Right lobe of liver (tissue), 6 donors: ENCODE measurements around the gene SCYGR2. TPM values are rescaled to one million over a fixed set of nuclear protein-coding genes. Genes with fewer than 3 reads are reported as not detected.

ENCODE experiments used
- ATAC-seq, 4 donors: fragments of 200-7000 bp; cut with Tn5 transposase; one replicate each; pipeline ENCODE4 v1.9.1; 2020; ENCODE audit warnings: mild to moderate bottlenecking in 4 of 4, moderate library complexity in 4 of 4
- DNase-seq, 3 donors: peaks; one replicate each; pipeline ENCODE4 v3.0.0-alpha.2; 2020
- H3K27ac ChIP-seq, 3 donors: fragments of 200-600 bp; one replicate each; pipeline ENCODE4 v1.8.0; 2022
- H3K27me3 ChIP-seq, 2 donors: fragments of 200-600 bp; one replicate each; pipeline ENCODE4 v1.8.0; 2022
- H3K36me3 ChIP-seq, 4 donors: fragments of 200-600 bp; sonication (generic) in 1 of 4; one replicate each; pipeline versions ENCODE4 v1.5.1 to v1.8.0; 2017 to 2022; ENCODE audit warnings: control low read depth in 1 of 4
- H3K4me1 ChIP-seq, 4 donors: fragments of 200-600 bp; sonication (generic) in 1 of 4; one replicate each; pipeline versions ENCODE4 v1.5.1 to v1.8.0; 2017 to 2022; ENCODE audit warnings: control low read depth in 1 of 4
- H3K4me3 ChIP-seq, 3 donors: fragments of 200-600 bp; one replicate each; pipeline ENCODE4 v1.8.0; 2022
- H3K9me3 ChIP-seq, 4 donors: fragments of 200-600 bp; sonication (generic) in 1 of 4; one replicate each; pipeline versions ENCODE4 v1.5.1 to v1.8.0; 2017 to 2022; ENCODE audit warnings: control low read depth in 1 of 4
- POLR2A ChIP-seq: fragments of 450-650 bp; IDR thresholded peaks from one replicate; pipeline ENCODE4 v1.6.1; 2017; ENCODE audit warnings: antibody characterized with exemption, mild to moderate bottlenecking
- WGBS: methylation state at CpG from one replicate; pipeline ENCODE4 v1.1.6; 2018; ENCODE audit warnings: low coverage, low lambda C conversion rate; ENCODE audit not compliant: insufficient coverage; ENCODE audit errors: missing lambda C conversion rate; 5-methylcytosine and 5-hydroxymethylcytosine counted together
- intact Hi-C, 2 donors: fragments of 100-400 bp; cut with DNase I; formaldehyde crosslinking; loops; one replicate each; pipeline versions ENCODE4 v1.11.2 to v1.14.1; 2022
- total RNA-seq, 6 experiments: library from RNA; depleted of rRNA in 2 of 6; stranded (reverse); fragments of >200 nt in 2 of 6; fragmentation: NEBNext Ultra II Directional in 3 of 6; extraction: Animal tissue kit (Norgen Biotek cat#: 25700) in 3 of 6; gene quantifications; one replicate each; pipeline versions ENCODE4 v1.1.0 to v1.2.4, GENCODE V29; 2016 to 2023
- TF ChIP-seq, protein P1 (sequence below), 4 donors: fragments of 200-600 bp in 3 of 4; fragments of 450-650 bp in 1 of 4; IDR thresholded peaks; one replicate each; pipeline versions ENCODE4 v1.5.1 to v1.8.0; 2016 to 2022; ENCODE audit warnings: antibody characterized with exemption in 4 of 4, mild to moderate bottlenecking in 2 of 4
- donor health status: DM: no; HTN: yes; CAD: no.
- donor health status: DM: no; HTN: no; CAD: no.
- donor health status: DM: no; HTN: no; CAD: no.
- donor health status: DM: no; HTN: yes; CAD: no.
- donor health status: DM: no; HTN: yes; CAD: no.

Gene SCYGR2
- total RNA-seq, 6 experiments from 2014 or later: not detected

DNA sequence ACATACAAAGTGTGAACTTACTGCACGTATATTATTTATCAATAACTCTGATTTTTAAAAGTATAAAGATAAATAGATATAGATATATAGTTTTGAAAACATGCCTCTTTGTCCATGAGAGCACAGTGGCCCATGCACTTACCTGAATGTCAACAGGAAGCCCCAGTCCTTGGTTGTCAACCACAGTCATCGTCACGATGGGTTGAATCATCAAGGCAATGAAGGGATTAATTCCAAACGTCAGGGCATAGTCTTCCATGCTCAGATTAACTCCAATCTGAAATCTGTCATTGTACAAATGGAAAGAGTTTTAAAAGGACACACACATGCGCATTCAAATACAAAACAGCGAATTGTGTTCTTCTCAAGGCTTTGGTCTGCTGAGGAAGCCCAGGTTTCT, 34.1 kb downstream of the SCYGR2 start:
- Histone ChIP-seq H3K36me3 (no peaks in the 10 kb centered on the region), H3K4me3 (no peak overlapping the region), H3K9me3 (no peaks in the 10 kb centered on the region), H3K4me1 (no peaks in the 10 kb centered on the region), H3K27me3 (no peaks in the 10 kb centered on the region), H3K27ac (no peak overlapping the region)
- ATAC-seq: no peak
- intact Hi-C loops: no loop called here
- no peak for DNase-seq
- no peak for TF ChIP-seq POLR2A
- TF ChIP-seq, protein P1, sequence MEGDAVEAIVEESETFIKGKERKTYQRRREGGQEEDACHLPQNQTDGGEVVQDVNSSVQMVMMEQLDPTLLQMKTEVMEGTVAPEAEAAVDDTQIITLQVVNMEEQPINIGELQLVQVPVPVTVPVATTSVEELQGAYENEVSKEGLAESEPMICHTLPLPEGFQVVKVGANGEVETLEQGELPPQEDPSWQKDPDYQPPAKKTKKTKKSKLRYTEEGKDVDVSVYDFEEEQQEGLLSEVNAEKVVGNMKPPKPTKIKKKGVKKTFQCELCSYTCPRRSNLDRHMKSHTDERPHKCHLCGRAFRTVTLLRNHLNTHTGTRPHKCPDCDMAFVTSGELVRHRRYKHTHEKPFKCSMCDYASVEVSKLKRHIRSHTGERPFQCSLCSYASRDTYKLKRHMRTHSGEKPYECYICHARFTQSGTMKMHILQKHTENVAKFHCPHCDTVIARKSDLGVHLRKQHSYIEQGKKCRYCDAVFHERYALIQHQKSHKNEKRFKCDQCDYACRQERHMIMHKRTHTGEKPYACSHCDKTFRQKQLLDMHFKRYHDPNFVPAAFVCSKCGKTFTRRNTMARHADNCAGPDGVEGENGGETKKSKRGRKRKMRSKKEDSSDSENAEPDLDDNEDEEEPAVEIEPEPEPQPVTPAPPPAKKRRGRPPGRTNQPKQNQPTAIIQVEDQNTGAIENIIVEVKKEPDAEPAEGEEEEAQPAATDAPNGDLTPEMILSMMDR (IDR thresholded peaks at IDR 0.05): no peak
- WGBS: 72% methylated on average over 6 of the region's 6 CpGs

DNA sequence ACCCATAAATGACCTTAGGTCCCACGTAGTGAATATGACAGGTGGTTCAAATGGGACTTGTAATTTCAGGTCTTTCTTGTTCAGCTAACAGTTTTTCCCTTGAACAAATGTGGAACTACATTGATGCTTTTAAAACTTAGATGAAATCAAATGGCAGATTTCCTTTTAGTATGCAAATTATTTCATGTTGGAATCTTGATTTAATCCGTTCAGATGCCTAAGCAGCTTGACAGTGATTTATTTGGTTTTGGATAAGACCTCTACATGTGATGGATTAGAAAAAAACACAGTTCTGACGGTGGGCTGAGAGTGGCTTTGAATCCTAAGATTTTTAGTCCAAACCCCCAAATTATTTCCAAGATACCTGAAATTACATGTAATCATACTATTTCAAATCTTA, 35.5 kb downstream of the SCYGR2 start:
- Histone ChIP-seq H3K27ac (no peak overlapping the region), H3K36me3 (no peaks in the 10 kb centered on the region), H3K4me3 (no peak overlapping the region), H3K9me3 (no peaks in the 10 kb centered on the region), H3K27me3 (no peaks in the 10 kb centered on the region), H3K4me1 (no peaks in the 10 kb centered on the region)
- DNase-seq (no peak), ATAC-seq (no peak)
- TF ChIP-seq, protein P1 (IDR thresholded peaks at IDR 0.05): no peak
- TF ChIP-seq POLR2A: no peak
- intact Hi-C loops: no loop called here
- 67% methylated on average over 3 of the region's 3 CpGs for WGBS

DNA sequence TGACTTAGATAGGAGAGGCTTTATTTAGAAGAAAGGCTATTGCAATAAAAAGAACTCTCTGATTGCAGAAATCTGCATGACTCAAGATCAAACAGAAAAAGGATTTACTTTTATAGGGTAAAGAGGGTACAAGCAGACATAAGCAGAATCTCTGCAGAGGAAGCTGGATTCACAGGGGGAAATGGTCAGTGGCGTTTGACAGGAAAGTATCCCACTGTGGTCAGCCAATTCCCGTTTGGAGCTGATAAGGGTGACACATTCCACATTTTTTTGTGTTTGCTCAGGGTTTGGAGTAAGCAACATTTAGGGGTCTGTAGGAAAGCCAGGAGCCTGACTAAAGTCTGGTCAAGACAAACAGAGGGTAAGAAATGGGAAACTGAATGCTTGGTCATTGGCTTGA, 44.0 kb downstream of the SCYGR2 start:
- DNase-seq: no peak
- H3K36me3 ChIP-seq: no peaks in the 10 kb centered on the region
- no peak for TF ChIP-seq POLR2A
- TF ChIP-seq, protein P1 (IDR thresholded peaks at IDR 0.05): no peak
- WGBS: 49% methylated on average over 2 of the region's 2 CpGs
- no peaks in the 10 kb centered on the region for H3K4me1 ChIP-seq
- H3K9me3 ChIP-seq: no peaks in the 10 kb centered on the region
- peak; percentile 23 to 40 (median 27) for ATAC-seq
- H3K27me3 ChIP-seq: no peaks in the 10 kb centered on the region
- H3K4me3 ChIP-seq: no peak overlapping the region
- no peak overlapping the region for H3K27ac ChIP-seq
- intact Hi-C loops: no loop called here

DNA sequence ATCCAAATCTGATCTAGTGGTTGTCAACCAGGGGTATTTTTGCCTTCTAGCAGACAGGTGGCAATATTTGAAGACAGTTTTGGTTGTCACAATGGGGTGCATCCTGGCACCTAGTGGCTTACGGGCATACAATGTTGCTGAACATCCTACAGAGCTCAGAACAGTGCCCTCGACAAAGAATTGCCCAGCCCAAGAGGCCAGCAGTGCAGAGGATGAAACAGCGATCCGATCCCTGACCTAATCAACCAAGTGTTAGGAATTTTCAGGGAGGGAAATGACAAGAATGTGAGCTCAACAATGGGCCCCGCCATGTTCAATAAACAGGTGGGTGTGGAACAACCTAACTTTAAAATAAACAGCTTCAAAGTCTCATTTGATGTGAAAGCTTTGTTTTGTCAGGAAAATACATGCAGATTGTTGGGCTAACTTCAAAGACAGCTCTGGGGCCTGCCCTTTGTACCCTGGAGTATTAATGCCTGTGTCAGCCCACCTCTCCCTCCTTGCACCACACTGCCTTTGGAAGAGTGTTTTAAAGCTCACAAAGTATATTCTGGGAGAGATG, 45.4 kb downstream of the SCYGR2 start:
- H3K4me3 ChIP-seq: no peak overlapping the region
- ATAC-seq: no peak
- H3K4me1 ChIP-seq: no peaks in the 10 kb centered on the region
- WGBS: 87% methylated on average over 3 of the region's 5 CpGs
- no peaks in the 10 kb centered on the region for H3K27me3 ChIP-seq
- H3K9me3 ChIP-seq: no peaks in the 10 kb centered on the region
- no peak overlapping the region for H3K27ac ChIP-seq
- TF ChIP-seq POLR2A: no peak
- TF ChIP-seq, protein P1 (IDR thresholded peaks at IDR 0.05): no peak
- no peak for DNase-seq
- intact Hi-C loops: no loop called here
- no peaks in the 10 kb centered on the region for H3K36me3 ChIP-seq

Other genes starting within 250 kb of the SCYGR2 start
- gene TM4SF20, start 219.6 kb upstream of the SCYGR2 start, total RNA-seq: not detected
- gene SCYGR1, start 210.9 kb upstream of the SCYGR2 start, total RNA-seq: not detected
- 10 to 100 TPM; 25.2 to 70.0 (median 39.5) TPM for gene AGFG1, start 126.7 kb upstream of the SCYGR2 start, total RNA-seq
- gene SCYGR3, start 15.9 kb downstream of the SCYGR2 start, total RNA-seq: not detected
- gene SCYGR4, start 18.6 kb downstream of the SCYGR2 start, total RNA-seq: not detected
- not detected for gene SCYGR5, start 67.9 kb downstream of the SCYGR2 start, total RNA-seq
- gene SLC19A3, start 119.1 kb downstream of the SCYGR2 start, total RNA-seq: 10 to 100 TPM; 13.7 to 44.1 (median 16.8) TPM
- gene SCYGR6, start 125.9 kb downstream of the SCYGR2 start, total RNA-seq: not detected
- gene SCYGR7, start 129.4 kb downstream of the SCYGR2 start, total RNA-seq: not detected
- gene SCYGR8, start 147.0 kb downstream of the SCYGR2 start, total RNA-seq: not detected
- gene CCL20, start 214.9 kb downstream of the SCYGR2 start, total RNA-seq: 100 to 1,000 TPM in 2 of 6 experiments, 10 to 100 TPM in 1, under 1 TPM in 1, not detected in 2; 0.88 to 111 (median 76.4) TPM